ENCODE data around the gene VPS26B.

VPS26B gene

DNA sequence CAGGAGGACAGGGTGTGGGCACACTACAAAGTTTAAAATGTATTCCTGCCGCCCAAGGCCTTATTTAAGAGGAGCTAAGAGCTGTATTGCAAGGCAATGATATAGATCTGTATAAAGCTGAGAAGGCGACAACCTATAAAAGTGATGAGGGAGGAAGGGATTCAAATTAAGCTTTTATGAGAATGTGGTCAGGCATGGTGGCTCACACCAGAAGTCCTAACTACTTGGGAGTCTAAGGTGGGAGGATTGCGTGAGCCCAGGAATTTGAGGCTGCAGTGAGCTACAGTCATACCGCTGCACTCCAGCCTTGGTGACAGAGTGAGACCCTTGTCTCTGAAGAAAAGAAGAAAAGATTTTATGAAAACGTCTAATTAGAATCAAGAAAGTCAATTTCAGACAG lies 42.0 kb downstream of the VPS26B start:
- Histone ChIP-seq H3K36me3 (ENCODE audit: insufficient read depth, low read length) (peaks cover 31% of the 10 kb centered on the region), H3K4me1 (ENCODE audit: insufficient read depth, low read length) (peaks cover 30% of the 10 kb centered on the region), H3K4me3 (ENCODE audit: low read depth in 1 of 2, low read length in 2 of 2) (no peak overlapping the region), H3K9me3 (ENCODE audit: insufficient read depth, low read length, severe bottlenecking) (no peaks in the 10 kb centered on the region), H3K4me2 (ENCODE audit: insufficient read depth, low read length) (no peak overlapping the region), H3K27ac (ENCODE audit: low read length) (peak overlapping the region; percentile 32; the same call in 1 of the 2 replicates), H4K20me1 (ENCODE audit: insufficient read depth, low read length) (peaks cover 8% of the 10 kb centered on the region; the same call in 1 of the 2 replicates), H3K79me2 (ENCODE audit: insufficient read depth, low read length) (peaks cover 41% of the 10 kb centered on the region), H2AFZ (ENCODE audit: low read depth, low read length) (no peak overlapping the region), H3K27me3 (ENCODE audit: insufficient read depth, low read length, poor library complexity) (no peaks in the 10 kb centered on the region), H3K9ac (ENCODE audit: low read depth, low read length) (no peak overlapping the region)
- no peak for ATAC-seq (ENCODE audit: insufficient read depth, low read depth)
- TF ChIP-seq, protein P1, sequence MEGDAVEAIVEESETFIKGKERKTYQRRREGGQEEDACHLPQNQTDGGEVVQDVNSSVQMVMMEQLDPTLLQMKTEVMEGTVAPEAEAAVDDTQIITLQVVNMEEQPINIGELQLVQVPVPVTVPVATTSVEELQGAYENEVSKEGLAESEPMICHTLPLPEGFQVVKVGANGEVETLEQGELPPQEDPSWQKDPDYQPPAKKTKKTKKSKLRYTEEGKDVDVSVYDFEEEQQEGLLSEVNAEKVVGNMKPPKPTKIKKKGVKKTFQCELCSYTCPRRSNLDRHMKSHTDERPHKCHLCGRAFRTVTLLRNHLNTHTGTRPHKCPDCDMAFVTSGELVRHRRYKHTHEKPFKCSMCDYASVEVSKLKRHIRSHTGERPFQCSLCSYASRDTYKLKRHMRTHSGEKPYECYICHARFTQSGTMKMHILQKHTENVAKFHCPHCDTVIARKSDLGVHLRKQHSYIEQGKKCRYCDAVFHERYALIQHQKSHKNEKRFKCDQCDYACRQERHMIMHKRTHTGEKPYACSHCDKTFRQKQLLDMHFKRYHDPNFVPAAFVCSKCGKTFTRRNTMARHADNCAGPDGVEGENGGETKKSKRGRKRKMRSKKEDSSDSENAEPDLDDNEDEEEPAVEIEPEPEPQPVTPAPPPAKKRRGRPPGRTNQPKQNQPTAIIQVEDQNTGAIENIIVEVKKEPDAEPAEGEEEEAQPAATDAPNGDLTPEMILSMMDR (IDR thresholded peaks at IDR 0.05; ENCODE audit: borderline replicate concordance, extremely low read depth, low read length, poor library complexity, severe bottlenecking): no peak
- no peak for TF ChIP-seq EZH2 (IDR thresholded peaks at IDR 0.05; ENCODE audit: borderline replicate concordance, low read depth, low read length, severe bottlenecking)
- DNase-seq: no peak

GRCh38 chr11:134266841-134267251 lies 42.4 kb downstream of the VPS26B start:
- Histone ChIP-seq H3K4me1 (ENCODE audit: insufficient read depth, low read length) (peaks cover 32% of the 10 kb centered on the region), H3K9me3 (ENCODE audit: insufficient read depth, low read length, severe bottlenecking) (no peaks in the 10 kb centered on the region), H3K27ac (ENCODE audit: low read length) (peak overlapping the region; percentile 14; the same call in 1 of the 2 replicates), H3K4me3 (ENCODE audit: low read depth in 1 of 2, low read length in 2 of 2) (no peak overlapping the region), H3K9ac (ENCODE audit: low read depth, low read length) (no peak overlapping the region), H3K27me3 (ENCODE audit: insufficient read depth, low read length, poor library complexity) (no peaks in the 10 kb centered on the region), H2AFZ (ENCODE audit: low read depth, low read length) (no peak overlapping the region), H3K79me2 (ENCODE audit: insufficient read depth, low read length) (peaks cover 45% of the 10 kb centered on the region), H3K4me2 (ENCODE audit: insufficient read depth, low read length) (no peak overlapping the region), H3K36me3 (ENCODE audit: insufficient read depth, low read length) (peaks cover 27% of the 10 kb centered on the region), H4K20me1 (ENCODE audit: insufficient read depth, low read length) (peaks cover 5% of the 10 kb centered on the region; the same call in 1 of the 2 replicates)
- no peak for ATAC-seq (ENCODE audit: insufficient read depth, low read depth)
- no peak for DNase-seq
- TF ChIP-seq, protein P1 (IDR thresholded peaks at IDR 0.05; ENCODE audit: borderline replicate concordance, extremely low read depth, low read length, poor library complexity, severe bottlenecking): no peak
- no peak for TF ChIP-seq EZH2 (IDR thresholded peaks at IDR 0.05; ENCODE audit: borderline replicate concordance, low read depth, low read length, severe bottlenecking)

DNA sequence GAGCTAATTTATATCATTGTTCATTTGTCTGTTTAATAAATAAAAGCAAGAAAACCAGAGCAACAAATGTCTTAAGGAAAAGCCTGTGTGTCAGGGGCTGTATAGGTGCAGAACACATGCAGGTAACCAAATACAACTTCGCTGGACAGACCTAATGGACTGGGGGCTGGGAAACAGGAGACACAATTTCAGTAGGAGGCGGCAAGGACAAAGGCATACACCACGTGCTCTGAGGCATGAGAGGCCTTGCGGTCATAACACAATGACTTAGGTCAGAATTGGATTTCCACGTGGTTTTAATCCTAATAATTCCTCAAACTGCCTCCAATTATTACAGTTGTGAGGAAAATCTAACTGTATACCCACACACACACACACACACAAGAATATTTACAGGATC lies 43.0 kb downstream of the VPS26B start:
- peaks cover 51% of the 10 kb centered on the region for H3K79me2 ChIP-seq (ENCODE audit: insufficient read depth, low read length)

More for the DNA sequence above, 43.0 kb downstream of the VPS26B start:
- Histone ChIP-seq H3K4me1 (ENCODE audit: insufficient read depth, low read length) (peaks cover 35% of the 10 kb centered on the region), H3K9ac (ENCODE audit: low read depth, low read length) (no peak overlapping the region), H4K20me1 (ENCODE audit: insufficient read depth, low read length) (no peaks in the 10 kb centered on the region), H3K36me3 (ENCODE audit: insufficient read depth, low read length) (peaks cover 21% of the 10 kb centered on the region), H3K9me3 (ENCODE audit: insufficient read depth, low read length, severe bottlenecking) (no peaks in the 10 kb centered on the region), H3K27me3 (ENCODE audit: insufficient read depth, low read length, poor library complexity) (no peaks in the 10 kb centered on the region), H3K4me3 (ENCODE audit: low read depth in 1 of 2, low read length in 2 of 2) (no peak overlapping the region), H3K4me2 (ENCODE audit: insufficient read depth, low read length) (no peak overlapping the region), H2AFZ (ENCODE audit: low read depth, low read length) (no peak overlapping the region), H3K27ac (ENCODE audit: low read length) (no peak overlapping the region; the same call in 1 of the 2 replicates)
- no peak for ATAC-seq (ENCODE audit: insufficient read depth, low read depth)
- no peak for DNase-seq
- TF ChIP-seq, protein P1 (IDR thresholded peaks at IDR 0.05; ENCODE audit: borderline replicate concordance, extremely low read depth, low read length, poor library complexity, severe bottlenecking): no peak
- TF ChIP-seq EZH2 (IDR thresholded peaks at IDR 0.05; ENCODE audit: borderline replicate concordance, low read depth, low read length, severe bottlenecking): no peak
